AG10803 (cell line): ENCODE measurements around the gene PLXNB2.

ENCODE experiments used
- DNase-seq: peaks from one replicate; pipeline ENCODE4 v3.0.0; 2010; ENCODE audit warnings: low read depth
- H3K4me3 ChIP-seq: 2 replicates; pipeline ENCODE4 v1.5.1; 2011; ENCODE audit warnings: mild to moderate bottlenecking, low read length, control low read depth
- TF ChIP-seq, protein P1 (sequence below): conservative IDR thresholded peaks from 2 replicates; pipeline ENCODE4 v1.5.1; 2011; ENCODE audit warnings: mild to moderate bottlenecking, low read length, control low read depth, inconsistent platforms

Gene PLXNB2

DNA sequence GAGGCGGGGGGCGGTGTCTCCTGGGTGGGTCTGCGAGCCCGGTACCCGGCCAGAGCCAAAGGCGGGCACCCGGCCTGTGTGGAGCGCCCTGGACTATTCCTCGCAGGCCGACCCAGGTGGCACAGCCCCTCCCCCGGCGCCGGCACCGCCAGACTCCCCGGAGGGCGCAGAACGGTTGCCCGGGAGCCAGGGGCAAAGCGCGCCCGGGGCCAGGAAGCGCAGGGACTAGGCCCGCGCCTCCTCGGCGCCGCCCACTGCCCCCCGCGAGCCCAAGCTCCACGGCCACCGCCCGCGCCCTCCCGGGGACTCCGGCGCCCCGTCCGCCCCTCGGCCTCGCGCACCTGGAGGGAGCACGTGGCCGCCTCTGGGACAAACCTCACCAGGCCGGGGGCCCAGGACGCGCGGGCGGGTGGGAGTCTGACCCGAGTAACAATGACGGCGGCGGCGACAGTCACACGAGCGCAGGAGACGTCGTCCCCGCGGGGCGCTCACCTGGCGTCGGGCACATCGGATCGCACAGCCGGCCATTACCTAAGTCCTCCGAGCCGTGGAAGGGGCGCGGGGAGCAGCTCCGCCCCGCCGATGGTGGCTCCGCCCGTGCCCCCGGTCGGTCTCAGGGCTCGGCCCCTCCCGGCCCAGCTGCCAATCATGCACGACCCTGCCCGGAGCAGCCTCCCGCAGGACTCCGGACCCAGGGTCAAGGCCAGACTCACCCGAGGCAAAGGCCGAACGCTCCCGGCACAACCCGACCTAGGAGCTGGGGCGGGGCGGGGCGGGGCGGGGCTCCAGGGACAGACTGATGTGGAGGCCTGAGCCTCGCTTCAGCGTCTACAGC lies 7.4 kb downstream of the PLXNB2 start:
- peak overlapping the region; percentile 43 for H3K4me3 ChIP-seq
- DNase-seq, result no peak
- TF ChIP-seq, protein P1, sequence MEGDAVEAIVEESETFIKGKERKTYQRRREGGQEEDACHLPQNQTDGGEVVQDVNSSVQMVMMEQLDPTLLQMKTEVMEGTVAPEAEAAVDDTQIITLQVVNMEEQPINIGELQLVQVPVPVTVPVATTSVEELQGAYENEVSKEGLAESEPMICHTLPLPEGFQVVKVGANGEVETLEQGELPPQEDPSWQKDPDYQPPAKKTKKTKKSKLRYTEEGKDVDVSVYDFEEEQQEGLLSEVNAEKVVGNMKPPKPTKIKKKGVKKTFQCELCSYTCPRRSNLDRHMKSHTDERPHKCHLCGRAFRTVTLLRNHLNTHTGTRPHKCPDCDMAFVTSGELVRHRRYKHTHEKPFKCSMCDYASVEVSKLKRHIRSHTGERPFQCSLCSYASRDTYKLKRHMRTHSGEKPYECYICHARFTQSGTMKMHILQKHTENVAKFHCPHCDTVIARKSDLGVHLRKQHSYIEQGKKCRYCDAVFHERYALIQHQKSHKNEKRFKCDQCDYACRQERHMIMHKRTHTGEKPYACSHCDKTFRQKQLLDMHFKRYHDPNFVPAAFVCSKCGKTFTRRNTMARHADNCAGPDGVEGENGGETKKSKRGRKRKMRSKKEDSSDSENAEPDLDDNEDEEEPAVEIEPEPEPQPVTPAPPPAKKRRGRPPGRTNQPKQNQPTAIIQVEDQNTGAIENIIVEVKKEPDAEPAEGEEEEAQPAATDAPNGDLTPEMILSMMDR, result no peak

DNA sequence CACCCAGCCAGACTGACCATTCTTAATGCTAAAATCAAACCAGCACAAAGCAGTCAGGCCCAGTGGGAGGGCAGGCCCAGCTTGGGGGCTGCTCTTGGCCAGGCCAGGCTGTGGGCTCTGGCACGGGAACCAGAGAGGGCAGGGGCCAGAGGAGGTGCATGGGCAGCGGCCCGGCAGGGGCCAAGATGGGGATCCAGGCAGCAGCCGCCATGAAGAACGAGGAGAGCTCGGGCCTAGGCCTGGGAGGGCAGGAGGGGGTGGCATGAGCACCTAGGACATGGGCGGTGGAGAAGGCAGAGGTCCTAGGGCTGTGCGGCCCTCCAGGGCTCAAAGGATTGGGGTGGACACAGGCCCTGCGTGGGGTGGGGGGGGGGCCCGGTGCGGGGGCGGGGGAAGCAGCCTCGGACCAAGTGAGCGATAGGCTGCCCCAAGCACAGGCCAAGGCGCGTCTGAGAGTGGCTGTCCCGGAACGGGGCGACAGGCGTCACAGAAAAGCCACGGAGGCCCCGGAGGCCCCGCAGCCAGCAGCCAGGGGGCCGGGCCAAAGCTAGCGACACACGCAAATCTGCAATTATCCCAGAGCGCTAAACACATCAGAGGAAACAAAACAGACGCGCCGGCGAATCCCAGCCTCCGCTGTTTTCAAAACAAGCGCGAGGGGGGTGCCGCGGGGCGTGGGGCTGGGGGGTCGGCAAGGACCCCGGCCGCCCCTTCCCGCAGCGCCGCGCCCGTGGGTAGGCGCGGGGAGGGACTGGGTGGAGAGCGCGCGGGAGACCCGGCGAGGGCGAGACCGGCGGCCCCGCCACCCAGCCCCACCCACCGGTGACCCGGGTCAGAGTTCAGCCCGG lies 8.3 kb downstream of the PLXNB2 start:
- peak overlapping the region; percentile 20 for H3K4me3 ChIP-seq
- TF ChIP-seq, protein P1, result no peak
- peak; percentile 33 for DNase-seq

DNA sequence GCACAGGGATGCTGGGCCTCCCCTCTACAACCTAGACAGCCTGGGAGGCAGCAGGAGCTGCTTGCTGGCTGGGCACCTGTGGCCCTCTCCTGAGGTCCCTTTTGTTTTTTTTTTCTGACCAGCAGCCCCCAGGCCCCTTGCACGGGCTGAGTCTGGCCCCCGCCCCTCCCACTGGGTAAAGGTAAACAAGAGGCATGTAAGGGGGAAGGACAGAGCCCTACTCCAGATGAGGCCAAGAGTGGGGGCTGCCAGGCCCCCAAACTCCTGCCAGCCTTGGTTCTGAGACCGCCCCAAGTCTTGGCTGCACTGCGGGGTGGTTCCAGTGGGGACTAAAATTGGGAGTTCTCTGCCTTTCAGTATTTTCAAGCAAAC lies 9.2 kb downstream of the PLXNB2 start:
- TF ChIP-seq, protein P1, result no peak
- no peak for DNase-seq
- H3K4me3 ChIP-seq, result no peak overlapping the region

GRCh38 chr22:50297510-50298265 lies 9.8 kb downstream of the PLXNB2 start:
- TF ChIP-seq, protein P1, result no peak
- H3K4me3 ChIP-seq, result no peak overlapping the region
- DNase-seq, result no peak

GRCh38 chr22:50296658-50297490 lies 10.6 kb downstream of the PLXNB2 start:
- no peak overlapping the region for H3K4me3 ChIP-seq
- TF ChIP-seq, protein P1, result no peak
- no peak for DNase-seq

DNA sequence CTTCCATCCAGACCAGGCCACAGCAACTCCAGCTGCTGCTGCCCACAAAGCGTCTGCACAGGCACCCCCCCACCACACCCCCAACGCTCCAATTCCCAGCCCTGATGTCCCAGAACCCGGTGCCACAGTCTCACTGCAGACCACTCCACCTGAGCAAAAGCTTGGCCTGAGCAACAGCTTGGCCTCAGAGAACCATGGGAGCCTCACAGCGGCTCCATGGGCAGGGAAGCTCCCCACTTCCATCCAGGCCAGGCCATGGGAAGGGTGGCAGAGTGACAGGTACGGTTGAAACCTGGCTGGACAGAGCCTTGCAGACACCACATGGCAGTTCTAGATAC lies 13.2 kb downstream of the PLXNB2 start:
- TF ChIP-seq, protein P1, result no peak
- no peak for DNase-seq
- no peak overlapping the region for H3K4me3 ChIP-seq
